ENCODE measurements around the gene CTPS2. TPM values are rescaled to one million over a fixed set of nuclear protein-coding genes. Genes with fewer than 3 reads are reported as not detected.

Gene CTPS2
- total RNA-seq, 1 donor from 2014 or later, result 78.1 TPM

DNA sequence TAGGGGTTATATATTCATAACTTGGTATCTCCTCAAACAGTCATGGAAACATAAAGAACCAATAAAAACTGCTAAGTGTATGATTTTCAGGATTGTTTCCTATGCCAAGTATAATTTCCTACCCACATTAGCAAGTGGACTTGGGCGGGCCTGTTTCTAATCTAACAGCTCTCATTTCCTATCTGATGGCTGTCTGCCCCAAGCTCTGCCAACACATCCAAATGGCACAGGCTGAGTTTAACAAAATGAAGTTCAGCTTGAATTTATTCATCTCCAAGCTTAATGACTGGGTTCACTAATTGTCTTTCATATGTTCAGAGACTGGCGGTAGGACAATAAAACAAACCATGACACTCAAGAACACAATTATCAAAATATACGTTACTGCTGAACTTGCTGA is 118.0 kb downstream of the CTPS2 start:
- no peaks in the 10 kb centered on the region for H3K27me3 Mint-ChIP-seq (ENCODE audit: low read depth)
- no peak for DNase-seq (ENCODE audit: low spot score in 2 of 2, unreplicated experiment in 2 of 2)
- H3K4me1 Mint-ChIP-seq, result no peaks in the 10 kb centered on the region
- H3K27ac Mint-ChIP-seq, result no peak overlapping the region
- peaks cover 22% of the 10 kb centered on the region for H3K9me3 Mint-ChIP-seq
- no peak overlapping the region for H3K4me3 Mint-ChIP-seq
- H3K36me3 Mint-ChIP-seq, result peaks cover 63% of the 10 kb centered on the region
- TF ChIP-seq, protein P1, sequence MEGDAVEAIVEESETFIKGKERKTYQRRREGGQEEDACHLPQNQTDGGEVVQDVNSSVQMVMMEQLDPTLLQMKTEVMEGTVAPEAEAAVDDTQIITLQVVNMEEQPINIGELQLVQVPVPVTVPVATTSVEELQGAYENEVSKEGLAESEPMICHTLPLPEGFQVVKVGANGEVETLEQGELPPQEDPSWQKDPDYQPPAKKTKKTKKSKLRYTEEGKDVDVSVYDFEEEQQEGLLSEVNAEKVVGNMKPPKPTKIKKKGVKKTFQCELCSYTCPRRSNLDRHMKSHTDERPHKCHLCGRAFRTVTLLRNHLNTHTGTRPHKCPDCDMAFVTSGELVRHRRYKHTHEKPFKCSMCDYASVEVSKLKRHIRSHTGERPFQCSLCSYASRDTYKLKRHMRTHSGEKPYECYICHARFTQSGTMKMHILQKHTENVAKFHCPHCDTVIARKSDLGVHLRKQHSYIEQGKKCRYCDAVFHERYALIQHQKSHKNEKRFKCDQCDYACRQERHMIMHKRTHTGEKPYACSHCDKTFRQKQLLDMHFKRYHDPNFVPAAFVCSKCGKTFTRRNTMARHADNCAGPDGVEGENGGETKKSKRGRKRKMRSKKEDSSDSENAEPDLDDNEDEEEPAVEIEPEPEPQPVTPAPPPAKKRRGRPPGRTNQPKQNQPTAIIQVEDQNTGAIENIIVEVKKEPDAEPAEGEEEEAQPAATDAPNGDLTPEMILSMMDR (IDR thresholded peaks at IDR 0.05; ENCODE audit: unreplicated experiment), result no peak

DNA sequence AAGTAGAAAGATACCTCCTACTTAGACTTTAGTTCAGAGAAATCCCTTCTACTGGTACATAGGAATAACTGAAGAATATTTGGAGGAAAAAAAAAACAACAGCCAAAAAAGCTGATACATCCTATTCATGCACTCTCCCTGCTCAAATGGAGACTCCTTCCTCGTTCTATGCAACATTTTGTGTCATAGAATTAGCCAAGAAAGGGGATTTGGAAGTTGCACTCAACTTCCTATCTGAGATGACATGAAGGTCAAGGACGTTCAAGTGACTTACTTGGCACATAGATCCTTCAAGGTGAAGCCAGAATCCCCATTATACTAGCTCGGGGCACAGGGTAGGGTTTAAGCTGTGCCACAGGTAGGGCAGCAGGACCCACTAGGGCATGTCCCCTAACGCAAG is 118.7 kb downstream of the CTPS2 start:
- no peaks in the 10 kb centered on the region for H3K4me1 Mint-ChIP-seq
- DNase-seq (ENCODE audit: low spot score in 2 of 2, unreplicated experiment in 2 of 2), result no peak
- H3K27me3 Mint-ChIP-seq (ENCODE audit: low read depth), result no peaks in the 10 kb centered on the region
- no peak overlapping the region for H3K4me3 Mint-ChIP-seq
- H3K9me3 Mint-ChIP-seq, result peaks cover 18% of the 10 kb centered on the region
- no peak overlapping the region for H3K27ac Mint-ChIP-seq
- H3K36me3 Mint-ChIP-seq, result peaks cover 66% of the 10 kb centered on the region
- TF ChIP-seq, protein P1 (IDR thresholded peaks at IDR 0.05; ENCODE audit: unreplicated experiment), result no peak

DNA sequence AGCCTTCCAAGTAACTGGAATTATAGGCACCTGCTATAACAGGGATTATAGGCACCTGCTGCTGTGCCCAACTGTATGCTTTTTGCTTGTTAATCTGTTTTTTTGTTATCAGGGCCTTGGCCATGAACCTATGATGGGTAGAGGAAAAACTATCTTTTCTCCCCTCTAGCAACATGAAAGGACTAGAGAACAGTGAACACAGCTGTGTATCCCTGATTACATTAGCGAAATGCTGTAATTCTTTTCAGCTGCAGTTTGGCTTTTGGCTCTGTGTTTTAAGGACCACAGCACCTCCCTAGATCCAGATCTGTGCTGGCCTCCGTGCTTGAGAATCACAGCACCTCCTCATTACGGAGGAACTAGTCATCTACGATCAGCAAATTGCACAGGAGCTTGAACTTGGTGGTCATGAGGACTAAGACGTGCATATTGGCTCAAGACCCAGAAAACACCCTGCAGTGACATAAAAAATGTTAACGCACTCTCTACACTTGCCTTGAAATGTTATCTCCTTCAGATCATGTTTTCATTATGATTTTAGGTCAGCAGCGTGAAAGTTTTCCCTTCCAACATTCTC is 120.2 kb downstream of the CTPS2 start:
- DNase-seq (ENCODE audit: low spot score in 2 of 2, unreplicated experiment in 2 of 2), result no peak
- Mint-ChIP-seq H3K9me3 (peaks cover 25% of the 10 kb centered on the region), H3K27ac (no peak overlapping the region)

DNA sequence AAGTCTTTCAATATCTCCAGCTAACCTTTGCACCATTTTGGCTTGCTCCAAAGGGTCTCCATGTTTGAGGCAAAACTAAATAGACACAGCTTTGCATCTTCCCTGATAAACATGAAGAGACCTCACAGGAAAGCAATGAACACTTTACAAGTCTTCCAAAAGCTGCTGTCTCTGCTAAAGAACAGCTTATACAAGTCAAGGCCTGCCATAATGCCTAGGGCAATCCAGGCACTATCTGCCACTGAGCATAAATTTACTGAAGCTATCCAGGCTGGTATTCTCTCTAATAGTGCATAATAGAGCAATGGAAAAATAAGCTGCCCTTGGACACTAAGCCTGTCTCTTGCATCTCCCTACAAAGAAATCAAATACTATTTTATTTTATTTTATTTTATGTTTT is 122.6 kb downstream of the CTPS2 start:
- TF ChIP-seq, protein P1 (IDR thresholded peaks at IDR 0.05; ENCODE audit: unreplicated experiment), result no peak
- H3K4me1 Mint-ChIP-seq, result no peaks in the 10 kb centered on the region
- H3K9me3 Mint-ChIP-seq, result peaks cover 25% of the 10 kb centered on the region
- H3K27ac Mint-ChIP-seq, result no peak overlapping the region
- peaks cover 78% of the 10 kb centered on the region for H3K36me3 Mint-ChIP-seq
- no peak for DNase-seq (ENCODE audit: low spot score in 2 of 2, unreplicated experiment in 2 of 2)
- no peak overlapping the region for H3K4me3 Mint-ChIP-seq
- no peaks in the 10 kb centered on the region for H3K27me3 Mint-ChIP-seq (ENCODE audit: low read depth)

More for the DNA sequence above, 120.2 kb downstream of the CTPS2 start:
- no peaks in the 10 kb centered on the region for H3K4me1 Mint-ChIP-seq
- no peak overlapping the region for H3K4me3 Mint-ChIP-seq
- no peaks in the 10 kb centered on the region for H3K27me3 Mint-ChIP-seq (ENCODE audit: low read depth)
- TF ChIP-seq, protein P1 (IDR thresholded peaks at IDR 0.05; ENCODE audit: unreplicated experiment), result no peak
- peaks cover 68% of the 10 kb centered on the region for H3K36me3 Mint-ChIP-seq

DNA sequence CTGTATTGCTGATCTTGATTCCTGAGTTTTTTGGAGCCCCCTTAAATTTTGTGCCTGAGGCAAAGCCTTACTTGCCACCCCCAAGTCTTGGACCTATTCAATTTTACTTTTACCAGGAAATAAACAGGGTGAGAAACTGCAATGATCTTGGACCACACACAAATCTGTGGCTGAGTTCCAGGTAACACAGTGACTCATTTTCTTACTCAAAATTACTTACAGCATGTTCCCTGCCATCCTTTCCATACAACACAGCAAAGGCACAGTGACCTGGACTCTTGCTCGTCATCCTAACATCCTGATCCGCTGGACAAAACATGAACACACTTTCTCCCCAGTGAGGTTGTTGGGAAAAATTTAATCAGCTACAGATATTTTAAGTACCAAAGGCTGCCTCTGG is 123.3 kb downstream of the CTPS2 start:
- Mint-ChIP-seq H3K4me3 (no peak overlapping the region), H3K4me1 (no peaks in the 10 kb centered on the region), H3K27ac (no peak overlapping the region), H3K36me3 (peaks cover 75% of the 10 kb centered on the region), H3K9me3 (peaks cover 25% of the 10 kb centered on the region), H3K27me3 (ENCODE audit: low read depth) (no peaks in the 10 kb centered on the region)
- no peak for DNase-seq (ENCODE audit: low spot score in 2 of 2, unreplicated experiment in 2 of 2)
- TF ChIP-seq, protein P1 (IDR thresholded peaks at IDR 0.05; ENCODE audit: unreplicated experiment), result no peak

DNA sequence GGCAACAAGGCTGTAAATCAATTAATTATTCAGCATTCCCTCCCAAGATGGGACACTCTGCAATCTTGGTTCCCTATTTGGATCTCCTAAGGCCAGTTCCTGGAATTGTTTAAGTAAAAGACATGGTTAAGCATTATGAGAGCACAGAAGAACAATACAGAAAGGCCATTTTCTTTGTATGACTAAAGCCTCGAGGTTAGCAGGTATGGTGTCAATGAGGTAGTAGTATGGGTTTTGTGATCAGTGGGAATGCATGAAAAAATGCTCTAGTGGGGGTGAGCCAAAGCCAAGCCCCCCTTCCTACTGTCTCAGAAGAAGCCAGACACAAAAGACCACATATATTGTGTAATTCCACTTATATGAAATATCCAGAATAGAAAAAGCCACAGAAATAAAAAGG is 124.2 kb downstream of the CTPS2 start:
- TF ChIP-seq, protein P1 (IDR thresholded peaks at IDR 0.05; ENCODE audit: unreplicated experiment), result no peak
- Mint-ChIP-seq H3K4me1 (no peaks in the 10 kb centered on the region), H3K27me3 (ENCODE audit: low read depth) (no peaks in the 10 kb centered on the region), H3K4me3 (no peak overlapping the region), H3K27ac (no peak overlapping the region), H3K36me3 (peaks cover 79% of the 10 kb centered on the region), H3K9me3 (peaks cover 32% of the 10 kb centered on the region)
- DNase-seq (ENCODE audit: low spot score in 2 of 2, unreplicated experiment in 2 of 2), result no peak
